Measurements from ENCODE around the gene ATP6V0A4. TPM values are rescaled to one million over a fixed set of nuclear protein-coding genes. Genes with fewer than 3 reads are reported as not detected.

The ATP6V0A4 gene
- total RNA-seq, 2 donors from 2014 or later, result 0.29 to 0.44 TPM

- Mint-ChIP-seq H3K27me3 (ENCODE audit: insufficient read depth) (no peaks in the 10 kb centered on the region), H3K36me3 (ENCODE audit: low read depth) (no peaks in the 10 kb centered on the region), H3K4me1 (no peaks in the 10 kb centered on the region), H3K9me3 (no peaks in the 10 kb centered on the region), H3K27ac (no peak overlapping the region), H3K4me3 (no peak overlapping the region)
- no peaks in the 10 kb centered on the region for H3K9me3 ChIP-seq (ENCODE audit: control insufficient read depth, low read length)
- 93 to 94% methylated on average over 7 to 10 of the region's 10 CpGs for WGBS, 2 experiments (ENCODE audit: insufficient coverage in 1 of 2, insufficient read length in 1 of 2)
- no peak for TF ChIP-seq CTCF (conservative IDR thresholded peaks at IDR 0.05)
- no peak overlapping the region for H3K4me3 ChIP-seq (ENCODE audit: low read length)
- H3K4me1 ChIP-seq (ENCODE audit: control insufficient read depth, insufficient read depth, low read length), result no peaks in the 10 kb centered on the region
- DNase-seq, result no peak
- no peak overlapping the region for H3K27ac ChIP-seq (ENCODE audit: low read depth, low read length)
- H3K36me3 ChIP-seq (ENCODE audit: control insufficient read depth, insufficient read depth, low read length), result no peaks in the 10 kb centered on the region
- no peak overlapping the region for H3K9ac ChIP-seq (ENCODE audit: extremely low read depth, low read length, poor library complexity, severe bottlenecking)
- no peaks in the 10 kb centered on the region for H3K27me3 ChIP-seq (ENCODE audit: control insufficient read depth, insufficient read depth, low read length, poor library complexity, severe bottlenecking)
Observed at GRCh38 chr7:138727336-138728099, 70.5 kb downstream of the ATP6V0A4 start.

- no peak overlapping the region for H3K27ac ChIP-seq (ENCODE audit: low read depth, low read length)
- WGBS, 2 experiments (ENCODE audit: insufficient coverage in 1 of 2, insufficient read length in 1 of 2), result 81% methylated on average over 7 to 9 of the region's 9 CpGs
Observed at GRCh38 chr7:138726288-138726687, 71.7 kb downstream of the ATP6V0A4 start.

GRCh38 chr7:138720286-138720685 is 77.7 kb downstream of the ATP6V0A4 start:
- no peak for DNase-seq
- H3K4me3 ChIP-seq (ENCODE audit: low read length), result no peak overlapping the region
- H3K27me3 ChIP-seq (ENCODE audit: control insufficient read depth, insufficient read depth, low read length, poor library complexity, severe bottlenecking), result no peaks in the 10 kb centered on the region
- no peak for TF ChIP-seq CTCF (conservative IDR thresholded peaks at IDR 0.05)
- 78 to 86% methylated on average over 1 to 4 of the region's 4 CpGs for WGBS, 2 experiments (ENCODE audit: insufficient coverage in 1 of 2, insufficient read length in 1 of 2)
- Mint-ChIP-seq H3K4me1 (no peaks in the 10 kb centered on the region), H3K27ac (no peak overlapping the region), H3K9me3 (no peaks in the 10 kb centered on the region), H3K36me3 (ENCODE audit: low read depth) (no peaks in the 10 kb centered on the region), H3K27me3 (ENCODE audit: insufficient read depth) (no peaks in the 10 kb centered on the region), H3K4me3 (no peak overlapping the region)
- H3K9me3 ChIP-seq (ENCODE audit: control insufficient read depth, low read length), result no peaks in the 10 kb centered on the region
- no peak overlapping the region for H3K9ac ChIP-seq (ENCODE audit: extremely low read depth, low read length, poor library complexity, severe bottlenecking)
- H3K36me3 ChIP-seq (ENCODE audit: control insufficient read depth, insufficient read depth, low read length), result no peaks in the 10 kb centered on the region
- H3K4me1 ChIP-seq (ENCODE audit: control insufficient read depth, insufficient read depth, low read length), result no peaks in the 10 kb centered on the region
- no peak overlapping the region for H3K27ac ChIP-seq (ENCODE audit: low read depth, low read length)

More at GRCh38 chr7:138726288-138726687, 71.7 kb downstream of the ATP6V0A4 start:
- Histone ChIP-seq H3K4me3 (ENCODE audit: low read length) (no peak overlapping the region), H3K27me3 (ENCODE audit: control insufficient read depth, insufficient read depth, low read length, poor library complexity, severe bottlenecking) (no peaks in the 10 kb centered on the region), H3K36me3 (ENCODE audit: control insufficient read depth, insufficient read depth, low read length) (no peaks in the 10 kb centered on the region), H3K9ac (ENCODE audit: extremely low read depth, low read length, poor library complexity, severe bottlenecking) (no peak overlapping the region), H3K4me1 (ENCODE audit: control insufficient read depth, insufficient read depth, low read length) (no peaks in the 10 kb centered on the region), H3K9me3 (ENCODE audit: control insufficient read depth, low read length) (no peaks in the 10 kb centered on the region)
- Mint-ChIP-seq H3K9me3 (no peaks in the 10 kb centered on the region), H3K27me3 (ENCODE audit: insufficient read depth) (no peaks in the 10 kb centered on the region), H3K4me1 (no peaks in the 10 kb centered on the region), H3K4me3 (no peak overlapping the region), H3K27ac (no peak overlapping the region), H3K36me3 (ENCODE audit: low read depth) (no peaks in the 10 kb centered on the region)
- peak; percentile 65 for DNase-seq
- TF ChIP-seq CTCF (conservative IDR thresholded peaks at IDR 0.05), result peak; percentile 65
